Transverse colon (tissue), 4 donors: ENCODE data around the gene BCKDHA.

Source experiments
- CTCF ChIP-seq, 5 experiments: fragments of 200-600 bp in 3 of 5; fragments of 450-650 bp in 2 of 5; sonication (generic) in 3 of 5; IDR thresholded peaks; 1 replicate in 2 of 5; 2 replicates in 3 of 5; pipeline ENCODE4 v1.5.1; 2016 to 2017; ENCODE audit warnings: antibody characterized with exemption in 5 of 5, inconsistent platforms in 3 of 5, mild to moderate bottlenecking in 2 of 5, moderate library complexity in 1 of 5
- POLR2A ChIP-seq: fragments of 450-650 bp; IDR thresholded peaks from one replicate; pipeline ENCODE4 v1.6.1; 2016; ENCODE audit warnings: antibody characterized with exemption, mild to moderate bottlenecking, moderate library complexity
- POLR2AphosphoS5 ChIP-seq, 3 donors: sonication (generic); formaldehyde crosslinking; IDR thresholded peaks; one replicate each; pipeline ENCODE4 v1.6.1; 2016; ENCODE audit warnings: antibody characterized with exemption in 3 of 3

GRCh38 chr19:41395355-41395754 lies 2.3 kb upstream of the BCKDHA start:
- TF ChIP-seq POLR2A: no peak
- TF ChIP-seq POLR2AphosphoS5 (IDR thresholded peaks at IDR 0.05): no peak
- no peak for TF ChIP-seq CTCF (IDR thresholded peaks at IDR 0.05)
